T-helper 2 cell (primary cell): ENCODE results near the gene ZMYND8.

ENCODE experiments used
- DNase-seq, 5 experiments: peaks; one replicate each; pipeline versions ENCODE4 v3.0.0 to v3.0.0-alpha.2; 2012 to 2022

The ZMYND8 gene

DNA sequence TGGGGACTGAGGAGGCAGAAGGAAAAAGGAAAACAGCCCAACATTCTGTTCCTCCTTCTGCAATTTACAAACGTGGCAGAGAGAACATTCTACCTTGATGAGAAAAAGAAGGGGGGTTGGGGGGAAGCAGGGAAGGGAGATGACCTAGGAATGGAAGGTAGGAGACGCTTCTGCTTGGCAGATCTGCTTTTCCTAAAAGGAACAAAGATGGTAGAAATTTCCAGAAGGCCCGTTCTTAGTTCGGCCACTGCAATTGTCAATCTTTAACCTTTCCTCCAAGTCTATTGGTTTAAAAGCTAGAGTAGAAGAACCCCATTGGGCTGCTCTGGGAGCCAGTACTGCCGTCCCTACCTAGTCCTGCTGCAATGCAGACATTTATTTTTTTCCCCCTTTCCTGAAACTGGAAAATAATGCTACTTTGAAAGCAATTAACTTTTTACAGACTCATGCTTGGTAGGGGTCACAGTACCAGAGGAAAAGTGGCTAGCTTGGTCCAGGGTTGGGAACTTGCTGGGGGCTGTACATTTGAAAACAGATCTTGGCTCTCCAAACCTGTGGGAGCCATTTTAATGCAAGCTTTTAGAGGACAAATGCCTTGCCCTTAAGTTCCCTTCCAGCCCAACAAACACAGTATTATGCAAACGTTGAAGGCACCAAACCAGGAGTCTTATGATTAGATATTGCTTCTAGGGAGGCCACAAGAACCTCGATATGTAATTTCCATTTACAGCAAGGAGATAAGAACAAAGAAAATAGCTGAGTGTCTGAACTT, 2.6 kb downstream of the ZMYND8 start:
- DNase-seq, result peak in 1 of 5 experiments; percentile 26

DNA sequence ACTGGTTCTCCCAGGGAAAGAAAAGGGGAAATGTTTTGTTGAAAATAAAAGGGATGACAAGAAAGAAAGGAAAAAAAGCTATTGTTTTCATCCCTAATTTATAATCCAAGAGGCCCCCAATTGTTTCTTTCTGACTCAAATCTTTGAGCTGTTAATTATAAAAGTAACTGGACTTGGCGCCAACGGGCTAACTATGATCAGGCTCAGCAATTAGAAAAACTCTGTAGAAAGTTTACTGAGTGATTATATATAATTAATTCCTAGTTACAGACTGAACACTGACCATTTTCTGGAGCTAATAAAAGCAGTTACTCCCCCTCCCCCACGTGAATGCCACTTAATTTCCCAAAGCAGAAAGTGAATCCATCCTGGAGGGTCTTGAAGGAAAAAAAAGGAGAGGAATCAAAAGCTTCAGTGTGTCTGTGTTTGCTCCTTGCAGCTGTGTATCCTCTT, 3.2 kb downstream of the ZMYND8 start:
- DNase-seq, result no peak

DNA sequence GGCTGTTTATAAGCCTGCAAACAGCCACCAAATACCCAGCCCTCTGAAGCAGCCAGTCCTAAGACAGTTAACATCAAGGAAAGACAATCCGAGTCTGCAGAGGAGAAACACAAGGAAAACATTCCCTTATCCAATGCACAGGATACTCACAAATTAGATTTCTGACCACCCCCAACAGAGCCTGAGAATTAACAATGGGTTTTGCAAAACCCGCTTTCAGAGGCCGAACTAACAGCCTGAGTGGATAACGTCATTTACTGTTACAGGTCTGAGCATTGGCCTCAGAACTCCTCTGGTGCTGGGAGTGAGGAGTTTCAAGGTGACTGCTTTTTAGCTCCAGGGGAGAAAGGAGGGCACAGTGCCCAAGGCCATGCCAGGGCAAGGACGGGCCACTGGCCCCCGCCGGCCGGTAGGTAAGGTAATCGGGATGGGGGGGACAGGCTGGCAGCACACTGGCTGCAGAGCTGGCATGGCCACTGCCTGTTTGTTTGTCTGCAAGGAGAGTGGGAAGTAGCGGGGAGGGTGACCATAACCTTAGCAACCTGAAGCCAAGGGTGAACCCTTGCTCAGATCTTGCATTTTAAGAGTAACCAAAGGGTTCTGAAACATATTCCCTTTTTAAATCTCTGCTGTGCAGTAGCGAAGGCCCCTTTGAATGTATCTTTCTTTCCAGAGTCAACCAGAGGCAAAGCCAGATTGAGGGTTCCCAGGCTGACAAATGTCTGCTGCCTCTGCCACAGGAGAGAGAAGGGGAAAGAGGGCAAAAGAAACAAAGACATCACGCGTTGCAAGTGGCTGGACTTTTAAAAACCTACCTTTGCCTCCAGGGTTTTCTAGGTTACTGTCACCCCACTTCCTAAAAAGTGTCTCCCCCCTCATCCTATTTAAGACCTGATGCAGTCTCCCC, 3.9 kb downstream of the ZMYND8 start:
- DNase-seq, result no peak

DNA sequence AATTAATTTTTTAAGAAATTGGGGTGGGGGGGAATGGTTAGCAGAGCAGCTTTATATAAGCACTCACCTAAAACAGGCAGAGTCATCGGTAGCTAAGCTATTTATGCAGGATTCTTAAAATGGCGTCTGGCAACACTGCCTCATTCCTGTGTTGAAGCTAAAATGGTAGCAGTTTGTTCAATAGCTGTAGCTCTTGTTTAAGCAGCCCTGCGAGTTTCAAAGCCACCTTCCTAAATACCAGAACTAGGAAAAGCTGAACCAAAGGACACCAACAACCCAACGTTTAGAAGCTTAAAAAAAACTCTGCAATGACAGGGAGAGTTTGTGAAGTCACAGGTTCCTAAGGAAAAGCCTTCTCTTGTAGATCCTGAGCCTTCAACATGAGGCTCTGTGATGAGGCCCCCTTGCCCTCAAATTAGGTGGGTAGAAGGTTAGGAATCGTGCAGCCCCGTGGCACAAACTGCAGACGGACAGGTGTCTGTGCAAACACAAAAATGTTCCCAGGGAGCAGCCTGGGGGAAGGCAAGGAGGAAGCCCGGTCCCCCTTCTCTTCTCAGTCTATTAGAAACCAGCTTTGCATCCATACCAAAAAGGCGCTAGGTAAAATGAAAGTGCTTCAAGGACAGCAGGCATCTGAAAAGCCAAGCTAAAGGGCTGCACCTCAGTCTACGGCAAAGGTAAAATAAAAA, 4.7 kb downstream of the ZMYND8 start:
- DNase-seq, result peak in 1 of 5 experiments; percentile 27

DNA sequence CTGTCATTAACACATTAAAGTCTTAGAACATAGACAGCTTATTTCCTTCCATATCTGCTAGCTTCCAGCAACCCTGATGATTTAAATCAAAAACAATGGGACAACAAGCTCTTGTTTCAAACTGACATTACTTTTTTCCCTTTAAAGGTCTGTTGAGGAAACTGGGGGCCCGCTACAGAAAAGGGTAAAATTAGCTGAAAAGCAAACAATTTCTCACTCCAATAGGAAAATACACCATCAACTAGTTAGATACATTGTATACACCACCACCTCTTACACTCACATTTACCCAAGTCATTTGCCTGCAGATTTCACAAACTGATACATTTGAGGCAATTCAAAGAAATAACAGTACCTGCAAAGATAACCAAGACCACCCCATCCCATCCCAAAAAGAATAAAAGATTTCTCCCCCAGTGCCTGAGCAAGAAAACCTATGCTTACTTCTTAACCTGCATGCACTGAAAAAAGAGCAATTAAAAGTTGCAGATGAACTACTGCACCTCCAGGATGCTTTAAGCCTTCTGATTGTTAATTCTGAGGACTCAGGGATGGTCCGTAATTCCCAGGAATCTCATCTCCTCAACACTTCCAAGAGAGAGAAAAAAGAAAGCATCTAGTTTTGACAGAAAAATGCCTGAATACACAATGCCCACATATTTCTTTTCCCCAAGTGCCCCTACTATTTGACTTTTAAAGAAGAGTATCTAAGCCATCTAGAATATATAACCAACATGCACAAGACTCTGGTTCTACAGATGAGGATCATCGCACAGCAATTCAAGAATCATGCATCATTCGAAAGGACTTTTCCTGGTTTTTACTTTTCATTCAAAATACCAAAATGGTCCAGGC, 5.6 kb downstream of the ZMYND8 start:
- no peak for DNase-seq

DNA sequence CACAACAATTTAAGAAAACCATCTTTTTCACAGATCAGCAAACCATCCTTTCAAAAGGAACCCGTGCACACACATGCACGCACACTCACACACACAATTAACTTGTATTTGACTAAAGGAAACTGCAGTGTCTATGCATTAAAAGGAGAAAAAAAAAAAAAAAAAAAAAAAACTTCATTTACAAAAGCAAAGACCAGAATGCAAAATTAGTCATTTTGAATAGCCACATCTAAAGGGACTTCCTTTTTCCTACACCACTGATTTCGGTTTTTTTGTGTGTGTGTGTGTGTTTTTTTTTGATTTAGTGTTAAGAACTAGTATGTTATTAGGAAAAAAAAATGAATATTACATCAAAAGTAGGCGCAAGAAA, 6.3 kb downstream of the ZMYND8 start:
- peak in 2 of 5 experiments; percentile 35 to 81 for DNase-seq

DNA sequence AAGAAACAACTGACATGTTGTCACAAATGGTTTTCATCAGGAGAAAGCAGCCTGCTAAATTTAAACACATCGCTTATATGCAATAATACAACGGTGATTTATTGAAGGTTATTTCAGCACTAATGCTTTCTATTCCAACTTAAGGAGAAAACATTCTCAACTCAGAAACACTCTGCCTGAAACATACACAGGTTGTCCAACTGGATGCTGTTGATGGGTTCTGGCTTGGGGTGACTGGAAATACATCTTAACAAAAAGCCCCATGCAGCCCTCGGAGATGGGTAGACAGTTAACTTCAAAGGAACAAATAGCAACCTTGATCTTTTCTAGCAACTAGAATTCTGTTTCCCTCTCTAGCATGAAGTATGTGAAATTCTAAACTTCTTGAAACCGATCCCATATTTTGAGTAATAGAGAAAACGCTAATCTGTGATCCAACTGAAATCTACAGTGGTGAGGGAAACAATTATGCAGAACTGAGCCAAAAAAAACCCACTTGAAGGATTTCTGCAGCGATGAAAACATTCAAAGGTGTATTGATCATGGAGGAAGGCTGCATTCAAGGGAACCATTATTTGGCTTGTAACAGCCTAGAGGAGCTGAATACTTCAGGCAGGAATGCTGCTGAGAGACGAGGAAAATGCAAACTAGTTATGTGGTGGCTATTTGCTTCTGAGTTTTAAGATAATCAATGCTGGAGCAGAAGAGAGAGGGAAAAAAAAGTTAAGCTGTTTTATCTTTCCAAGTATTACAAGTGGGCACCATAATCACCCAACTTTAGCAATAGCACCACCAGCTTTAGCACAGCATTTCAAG, 6.9 kb downstream of the ZMYND8 start:
- DNase-seq, result no peak

DNA sequence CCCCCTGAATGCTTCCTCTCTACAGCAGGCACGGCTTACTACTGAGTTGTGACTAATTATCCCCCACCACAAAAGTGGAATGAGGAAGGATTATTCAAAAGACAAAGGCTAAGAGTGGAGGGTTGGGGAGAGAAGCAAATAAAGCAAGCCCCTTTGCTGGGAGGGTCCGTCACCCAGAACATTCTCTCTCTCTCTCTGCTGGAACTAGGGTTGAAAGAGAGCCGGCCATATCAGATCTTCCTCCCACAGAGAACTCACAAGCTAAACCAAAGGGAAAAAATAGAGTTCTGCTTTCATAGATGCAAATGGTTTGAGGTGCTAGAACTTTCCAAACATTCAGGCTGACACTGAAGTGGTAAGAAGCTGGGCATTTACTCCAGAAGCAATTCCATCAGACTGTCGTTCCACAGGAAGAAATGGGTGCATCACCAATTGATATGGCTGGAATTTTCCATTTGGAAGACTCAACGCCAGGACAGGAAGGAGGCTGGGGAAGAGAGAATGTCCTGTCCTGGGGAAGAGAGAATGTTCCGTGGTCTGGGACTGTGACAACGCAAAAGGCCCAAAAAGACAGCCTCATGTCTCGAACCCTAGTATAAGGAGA, 7.9 kb downstream of the ZMYND8 start:
- DNase-seq, result no peak

DNA sequence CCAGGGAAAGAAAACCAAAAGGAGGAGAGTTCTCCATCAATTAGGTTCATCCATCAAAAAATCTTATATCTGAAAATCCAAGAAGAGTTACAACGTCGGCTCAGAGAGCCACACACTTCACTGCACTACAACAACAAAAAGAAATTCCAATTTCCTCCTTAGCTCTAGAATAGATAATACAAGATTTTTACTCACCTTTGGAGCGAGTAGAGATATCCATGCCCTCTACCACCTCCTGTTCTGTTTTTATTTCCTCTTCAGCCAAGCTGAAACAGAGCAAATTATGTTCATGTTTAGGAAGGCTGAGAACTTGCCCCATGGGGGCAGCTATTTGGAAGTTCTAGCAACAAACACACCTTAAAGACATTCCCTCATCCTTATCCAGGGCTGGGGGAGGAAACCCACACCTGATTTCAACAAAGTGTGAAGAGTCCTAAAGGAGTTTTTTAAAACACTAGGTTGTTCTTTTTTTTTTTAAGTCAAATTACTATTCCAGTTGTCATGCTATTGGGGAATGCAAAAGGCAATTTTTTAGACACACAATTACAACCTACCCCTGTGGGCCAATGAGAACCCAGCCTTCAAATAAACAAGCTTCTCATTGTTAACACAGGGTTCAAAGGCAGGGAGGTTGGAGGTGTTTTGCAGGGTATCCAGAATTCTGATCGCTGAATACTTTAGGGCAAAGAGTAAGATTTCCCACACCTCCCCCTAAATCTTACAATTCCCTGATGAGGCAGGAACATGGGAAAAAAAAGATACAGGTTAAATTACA, 8.7 kb downstream of the ZMYND8 start:
- no peak for DNase-seq

DNA sequence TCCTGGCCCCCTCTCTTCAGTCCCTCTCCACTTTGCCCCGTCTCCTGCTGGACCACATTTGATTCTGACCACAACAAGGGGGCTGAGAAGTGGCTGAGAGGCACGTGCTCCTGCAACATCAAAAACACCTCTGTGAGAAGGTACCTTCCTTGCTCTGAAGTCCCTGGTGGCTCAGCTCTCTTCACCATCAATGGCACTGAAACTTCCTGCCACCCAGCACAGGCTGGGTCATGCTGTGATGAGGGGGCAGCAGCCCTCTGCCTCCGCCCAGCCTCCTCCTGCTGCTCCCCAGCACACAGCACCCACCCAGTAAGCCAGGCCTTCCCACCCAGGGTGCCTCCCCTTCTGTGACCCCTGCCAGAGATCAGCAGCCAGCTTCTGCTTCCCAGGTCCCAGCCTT, 10.3 kb downstream of the ZMYND8 start:
- DNase-seq, result no peak

DNA sequence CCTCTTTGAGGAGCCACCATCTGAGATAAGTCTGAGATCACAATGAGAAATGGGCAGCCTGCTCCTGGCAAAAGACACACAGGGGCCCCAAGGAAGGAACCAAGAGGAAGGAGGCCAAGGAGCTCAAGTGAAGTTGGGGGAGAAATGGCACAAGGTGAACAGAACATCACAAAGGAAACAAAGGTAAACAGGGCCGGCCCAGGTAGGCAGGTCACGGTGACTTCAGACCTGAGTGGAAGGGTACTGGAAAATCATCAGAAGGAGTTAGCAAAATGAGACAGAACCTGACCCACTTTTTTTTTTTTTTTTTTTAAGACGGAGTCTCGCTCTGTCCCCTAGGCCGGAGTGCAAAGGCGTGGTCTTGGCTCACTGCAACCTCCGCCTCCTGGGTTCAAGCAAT, 11.3 kb downstream of the ZMYND8 start:
- no peak for DNase-seq

DNA sequence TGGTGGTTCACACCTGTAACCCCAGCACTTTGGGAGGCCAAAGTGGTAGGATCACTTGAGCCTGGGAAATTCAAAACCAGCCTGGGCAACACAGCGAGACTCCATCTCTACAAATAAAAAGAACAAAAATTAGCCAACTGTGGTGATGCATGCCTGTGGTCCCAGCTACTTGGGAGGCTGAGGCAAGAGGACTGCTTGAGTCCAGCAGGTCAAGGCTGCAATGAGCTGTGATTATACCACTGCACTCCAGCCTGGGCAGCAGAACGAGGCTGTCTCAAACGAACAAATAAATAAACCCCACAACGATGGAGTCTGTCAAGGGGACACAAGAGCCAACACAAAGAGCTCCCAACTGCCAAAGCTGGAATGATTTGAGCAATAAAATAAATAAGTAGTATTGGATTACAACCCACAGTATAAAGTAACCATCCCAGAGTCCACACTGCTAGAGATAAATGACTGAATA, 13.5 kb downstream of the ZMYND8 start:
- no peak for DNase-seq

DNA sequence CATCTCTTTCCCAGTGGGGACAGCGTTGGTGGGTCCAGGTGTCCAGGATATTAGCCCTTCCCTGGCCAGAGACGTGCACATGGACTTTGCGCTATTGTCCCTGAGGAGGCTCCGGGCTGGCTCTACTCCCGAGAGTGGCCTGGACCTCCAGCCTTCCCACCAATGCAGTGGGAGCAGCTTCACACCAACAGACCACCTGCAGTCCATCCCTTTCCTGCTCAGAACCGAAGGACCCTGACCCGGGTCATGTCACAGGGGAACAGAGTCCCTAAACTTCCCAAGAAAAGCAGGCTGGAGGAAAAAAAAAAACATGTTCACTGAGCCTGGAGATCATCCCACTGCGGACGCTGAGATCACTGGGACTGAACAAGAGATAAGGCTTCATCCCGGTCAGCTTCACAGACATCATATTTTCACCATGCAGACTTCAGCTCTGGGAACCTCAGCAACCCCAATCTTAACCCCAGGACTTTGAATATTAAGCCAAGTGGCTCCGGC, 18.3 kb downstream of the ZMYND8 start:
- DNase-seq, result no peak

DNA sequence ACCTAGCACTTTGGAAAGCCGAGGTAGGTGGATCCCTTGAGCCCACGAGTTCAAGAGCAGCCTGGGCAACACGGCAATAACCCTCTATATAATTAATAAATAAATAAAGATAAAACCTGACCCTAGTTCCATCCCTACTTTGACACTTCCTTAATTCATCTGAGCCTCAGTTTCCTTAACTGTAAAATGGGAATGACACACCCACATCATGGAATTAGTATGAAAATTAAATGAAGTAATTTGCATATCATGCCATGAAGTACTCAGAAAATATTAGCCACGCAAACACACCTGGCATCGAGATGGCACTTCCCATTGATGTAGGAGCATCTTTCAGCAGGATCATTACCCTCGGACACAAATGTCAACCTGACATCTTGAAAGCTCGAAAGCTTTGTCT, 19.1 kb downstream of the ZMYND8 start:
- DNase-seq, result no peak

DNA sequence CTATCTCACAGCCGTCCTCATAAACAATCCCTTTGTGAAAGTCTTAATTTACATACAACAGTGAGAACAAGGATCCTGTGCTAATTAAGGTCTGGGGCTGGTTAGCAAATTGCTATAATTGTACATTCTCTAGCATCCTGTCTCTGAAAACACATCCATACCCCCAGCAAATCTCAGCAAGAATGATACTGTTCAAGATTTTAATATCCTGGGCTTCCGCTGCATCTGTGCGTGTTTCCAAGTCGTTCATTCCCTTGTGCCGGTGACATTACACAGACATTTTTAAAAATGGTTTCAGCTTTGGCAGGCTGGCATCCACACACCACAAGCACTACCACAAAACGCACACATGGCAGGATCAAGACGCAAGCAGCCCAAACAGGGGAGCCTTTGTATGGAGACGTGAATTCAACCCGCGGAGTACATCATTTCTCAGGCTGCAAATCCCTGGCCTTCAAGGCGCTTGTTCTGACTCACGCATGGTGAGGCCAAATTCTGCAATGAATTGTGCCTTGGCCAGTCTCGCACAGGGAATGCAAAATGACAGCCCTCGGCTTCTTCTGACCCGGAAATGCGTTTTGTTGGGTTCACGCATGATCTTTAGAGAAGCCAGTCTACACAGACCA, 20.3 kb downstream of the ZMYND8 start:
- no peak for DNase-seq

DNA sequence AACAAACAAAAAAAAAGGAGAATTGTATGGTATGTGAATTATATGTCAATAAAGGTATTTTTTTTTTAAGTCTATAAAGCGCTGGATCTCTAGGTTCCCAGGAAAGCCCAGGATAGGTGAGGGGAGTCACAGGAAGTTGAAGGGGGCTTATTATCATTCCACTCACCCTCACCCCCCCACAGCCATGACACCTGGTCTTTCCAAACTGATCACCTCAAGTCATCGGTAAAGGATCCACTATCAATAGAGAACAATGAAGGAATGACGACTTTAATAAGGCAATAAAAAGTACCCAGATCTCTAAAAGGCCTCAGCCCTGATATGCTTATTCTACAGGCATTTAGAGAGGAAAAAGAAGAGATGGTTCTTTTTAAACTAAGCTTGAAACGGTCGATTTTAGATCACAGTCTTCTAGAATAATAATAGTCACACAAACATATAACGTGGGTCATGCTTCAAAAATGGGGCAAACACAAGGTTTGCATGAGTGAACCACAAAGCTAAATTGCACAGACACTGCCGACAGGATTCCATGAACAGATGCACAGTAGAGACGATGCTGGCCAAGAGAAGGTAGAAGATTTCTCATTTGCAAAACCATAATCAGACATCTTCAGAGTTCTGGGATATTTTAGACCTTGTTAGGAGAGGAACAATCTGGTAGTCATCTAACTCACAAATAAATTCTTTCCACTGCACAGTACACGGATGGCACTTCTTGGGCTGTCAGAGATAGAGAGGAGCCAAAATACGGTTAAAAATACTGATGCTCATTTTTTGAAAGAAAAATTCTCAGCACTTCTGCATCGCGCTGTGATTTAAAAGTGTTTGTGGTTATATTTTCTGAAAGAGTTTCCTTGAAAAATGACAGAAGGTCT, 21.0 kb downstream of the ZMYND8 start:
- DNase-seq, result no peak

DNA sequence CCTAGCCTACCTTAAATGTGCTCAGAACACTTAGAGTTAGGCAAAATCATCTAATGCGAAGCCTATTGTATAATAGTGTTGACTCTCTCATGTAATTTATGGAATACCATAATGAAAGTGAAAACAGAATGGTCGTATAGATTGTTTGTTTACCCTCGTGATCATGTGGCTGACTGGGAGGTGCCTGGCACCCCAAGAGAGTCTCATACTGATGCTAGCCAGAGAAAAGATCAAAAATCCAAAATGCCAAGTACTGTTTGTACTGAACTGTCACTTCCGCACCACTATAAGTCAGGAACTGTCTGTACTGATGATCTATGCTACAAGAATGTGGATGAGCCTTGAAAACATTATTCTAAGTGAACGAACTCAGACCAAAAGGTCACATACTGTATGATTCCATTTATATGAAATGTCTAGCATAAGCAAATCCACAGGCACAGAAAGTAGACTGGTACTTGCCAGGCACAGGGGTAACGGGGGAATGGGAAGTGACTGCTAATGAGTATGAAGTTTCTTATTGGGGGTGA, 22.4 kb downstream of the ZMYND8 start:
- no peak for DNase-seq
